ENCODE data around the gene WASHC2C.
"Not testable (repeated sequence)": the region's sequence is repeated elsewhere in the genome, so short reads cannot be mapped to it uniquely, and the experiment has no call there.

GRCh38 chr10:45734449-45734848, 7.4 kb downstream of the WASHC2C start:
- not testable (repeated sequence) for TF ChIP-seq CTCF (IDR thresholded peaks at IDR 0.05; ENCODE audit: poor library complexity, severe bottlenecking); EZH2 (IDR thresholded peaks at IDR 0.05; ENCODE audit: borderline replicate concordance, insufficient read depth, low read length, poor library complexity, severe bottlenecking); MXI1 (conservative IDR thresholded peaks at IDR 0.05; ENCODE audit: poor library complexity, severe bottlenecking); SMC3 (conservative IDR thresholded peaks at IDR 0.05; ENCODE audit: poor library complexity); POLR2AphosphoS5 (IDR thresholded peaks at IDR 0.05); EP300 (conservative IDR thresholded peaks at IDR 0.05; ENCODE audit: poor library complexity, severe bottlenecking); RAD21 (conservative IDR thresholded peaks at IDR 0.05); REST (IDR thresholded peaks at IDR 0.05; ENCODE audit: borderline replicate concordance)
